ENCODE measurements around the gene RIC8B.
"Not testable (repeated sequence)": the region's sequence is repeated elsewhere in the genome, so short reads cannot be mapped to it uniquely, and the experiment has no call there.

RIC8B gene

DNA sequence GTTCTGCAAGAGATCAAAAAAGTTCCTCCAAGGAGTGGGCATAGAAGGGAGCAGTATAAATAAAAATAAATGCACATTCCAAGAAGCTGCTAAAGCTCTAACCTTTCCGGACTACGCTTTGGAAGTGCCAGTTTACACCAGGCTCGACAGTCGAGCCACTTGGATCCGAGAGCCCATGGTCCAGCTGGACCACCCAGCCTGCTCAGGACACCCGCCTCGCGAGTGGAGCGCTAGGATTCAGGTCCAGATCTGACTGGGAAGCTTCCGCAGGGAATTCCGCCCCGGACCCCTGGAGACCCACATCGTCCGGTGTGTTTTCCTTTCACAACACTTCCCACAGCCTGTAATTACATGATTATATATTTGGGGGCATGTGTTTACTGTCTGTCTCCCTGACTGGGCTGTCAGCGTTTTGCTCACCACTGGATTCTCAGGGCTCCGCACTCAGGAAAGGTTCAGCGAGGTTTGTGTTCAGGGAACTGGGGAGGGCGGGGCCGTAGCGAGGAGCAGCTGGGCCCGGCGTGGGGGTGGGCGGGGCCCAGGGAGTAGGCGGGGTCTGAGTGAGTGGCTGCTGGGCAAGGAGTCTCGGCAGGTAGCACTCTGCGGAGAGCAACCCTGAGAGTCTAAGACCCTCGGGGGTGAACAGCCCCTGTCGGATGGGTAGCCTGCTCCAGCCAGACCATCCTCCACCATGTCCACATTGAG is 128.9 kb downstream of the RIC8B start:
- peak; percentile 64 for DNase-seq (ENCODE audit: low read depth)

DNA sequence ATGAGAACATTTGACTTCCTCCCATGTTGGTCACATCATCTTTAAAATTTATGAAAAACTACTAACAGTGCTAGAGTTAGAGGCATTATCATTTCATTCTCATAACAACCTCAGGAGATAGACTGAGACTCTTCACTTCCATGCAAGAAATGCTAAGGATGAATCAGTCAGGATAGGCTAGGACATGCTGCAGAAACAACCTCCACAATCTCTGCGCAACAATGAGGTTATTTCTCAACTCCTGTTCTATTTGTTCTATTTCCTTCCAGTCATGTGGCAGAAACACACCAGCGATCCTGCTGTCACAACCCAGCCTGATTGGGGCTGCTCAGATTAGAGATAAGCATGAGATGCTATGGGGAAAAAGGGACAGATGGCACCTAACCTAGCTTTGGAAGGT is 132.2 kb downstream of the RIC8B start:
- no peak for DNase-seq (ENCODE audit: low read depth)

DNA sequence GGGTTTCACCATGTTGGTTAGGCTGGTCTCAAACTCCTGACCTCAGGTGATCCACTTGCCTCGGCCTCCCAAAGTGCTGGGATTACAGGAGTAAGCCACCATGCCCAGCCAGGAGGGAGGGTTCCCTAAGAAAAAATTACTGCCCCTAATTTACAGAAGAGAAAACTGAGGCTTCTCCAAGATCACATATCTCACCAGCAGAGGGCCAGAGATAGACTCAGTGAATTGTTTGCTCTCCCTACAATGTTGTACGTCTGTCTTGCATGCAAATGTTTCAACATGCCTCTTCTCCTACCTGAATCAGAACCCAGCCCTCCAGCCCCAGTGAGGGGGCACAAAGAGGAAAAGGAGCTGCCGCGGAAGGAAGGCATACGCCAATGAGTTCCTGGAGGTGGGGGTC is 132.9 kb downstream of the RIC8B start:
- DNase-seq (ENCODE audit: low read depth), result no peak

DNA sequence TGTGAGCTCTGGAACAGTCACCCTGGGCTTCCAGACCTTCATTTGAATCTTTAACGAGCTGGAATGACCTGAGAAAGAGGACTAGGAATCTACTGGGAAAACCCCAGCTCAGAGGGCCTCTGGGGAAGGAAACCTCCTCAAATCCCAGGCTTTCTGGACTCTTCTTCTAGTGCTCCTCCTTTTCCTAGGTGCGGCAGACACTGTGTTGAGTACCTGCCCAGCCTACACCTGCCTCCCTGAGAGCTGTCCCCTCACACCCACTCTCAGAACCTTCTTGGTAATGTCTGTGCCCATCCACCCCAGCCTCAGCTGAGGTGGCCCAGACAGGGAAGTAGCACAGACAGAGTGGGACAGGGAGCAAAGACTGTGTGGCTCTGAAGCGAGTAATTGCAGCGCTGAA is 133.4 kb downstream of the RIC8B start:
- no peak for DNase-seq (ENCODE audit: low read depth)

DNA sequence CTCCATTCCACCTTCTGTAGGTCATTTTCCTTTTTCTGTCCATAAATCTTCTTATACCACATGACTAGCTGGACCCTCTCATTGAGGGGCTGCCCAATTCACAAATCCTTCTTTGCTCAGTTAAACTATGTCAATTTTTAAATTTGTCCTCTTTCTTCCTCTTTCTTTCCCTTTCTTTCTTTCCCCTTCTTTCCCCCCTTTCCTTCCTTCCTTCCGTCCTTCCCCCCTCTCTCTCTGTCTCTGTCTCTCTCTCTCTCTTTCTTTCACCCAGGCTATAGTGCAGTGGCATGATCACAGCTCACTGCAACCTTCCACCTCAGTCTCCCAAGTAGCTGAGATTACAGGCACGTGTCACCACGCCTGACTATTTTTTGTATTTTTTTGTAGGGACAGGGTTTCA is 134.1 kb downstream of the RIC8B start:
- DNase-seq (ENCODE audit: low read depth), result no peak

DNA sequence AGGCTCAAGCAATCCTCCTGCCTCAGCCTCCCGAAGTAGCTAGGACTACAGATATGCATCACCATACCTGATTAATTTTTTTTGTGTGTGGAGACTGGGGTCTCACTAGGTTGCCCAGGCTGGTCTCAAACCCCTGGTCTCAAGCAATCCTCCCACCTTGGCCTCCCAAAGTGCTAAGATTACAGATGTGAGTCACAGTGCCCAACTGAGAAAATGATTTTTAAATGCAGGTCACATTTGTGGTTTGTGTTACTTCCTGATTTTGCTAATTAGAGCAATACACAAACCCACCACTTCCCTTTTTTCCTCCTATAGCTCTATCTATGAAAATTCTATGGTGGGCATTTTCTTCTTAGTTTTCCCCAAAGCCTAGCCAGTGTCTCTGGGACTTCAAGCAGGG is 135.7 kb downstream of the RIC8B start:
- DNase-seq (ENCODE audit: low read depth), result no peak

DNA sequence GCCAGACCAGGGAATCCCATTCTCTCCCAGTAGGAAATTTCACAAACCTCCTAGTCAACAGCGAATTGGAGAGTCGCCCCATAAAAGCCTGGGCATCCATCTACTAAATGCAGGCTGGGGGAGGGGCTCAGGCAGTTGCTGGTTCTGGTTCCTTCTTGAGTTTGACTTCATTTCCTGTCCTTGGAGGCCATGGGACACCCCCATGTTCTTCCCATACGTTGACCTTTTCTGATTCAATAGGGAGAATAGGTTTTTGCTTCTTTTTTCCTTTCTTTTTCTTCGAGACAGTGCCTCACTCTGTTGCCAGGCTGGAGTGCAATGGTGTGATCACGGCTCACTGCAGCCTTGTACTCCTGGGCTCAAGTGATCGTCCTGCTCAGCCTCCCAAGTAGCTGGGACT is 137.1 kb downstream of the RIC8B start:
- no peak for DNase-seq (ENCODE audit: low read depth)

DNA sequence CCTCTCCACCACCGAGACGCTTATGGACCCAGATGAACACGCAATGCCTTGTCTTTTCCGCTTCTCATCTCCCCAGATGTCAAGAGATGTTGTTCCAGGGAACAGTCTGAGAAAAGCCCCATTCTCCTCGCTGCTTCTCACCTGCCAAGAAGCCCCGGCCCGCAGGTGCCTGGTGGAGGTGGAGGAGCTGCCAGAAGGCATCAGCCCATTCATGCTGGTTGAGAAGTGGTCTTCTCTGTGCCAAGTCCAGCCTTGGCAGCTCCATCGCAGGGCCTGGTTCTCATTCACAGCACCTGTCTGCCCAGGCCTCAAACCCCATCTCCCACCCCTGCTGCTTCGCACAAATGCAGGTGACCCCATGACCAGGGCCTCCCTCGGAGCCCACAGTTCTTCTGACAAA is 139.0 kb downstream of the RIC8B start:
- no peak for DNase-seq (ENCODE audit: low read depth)

DNA sequence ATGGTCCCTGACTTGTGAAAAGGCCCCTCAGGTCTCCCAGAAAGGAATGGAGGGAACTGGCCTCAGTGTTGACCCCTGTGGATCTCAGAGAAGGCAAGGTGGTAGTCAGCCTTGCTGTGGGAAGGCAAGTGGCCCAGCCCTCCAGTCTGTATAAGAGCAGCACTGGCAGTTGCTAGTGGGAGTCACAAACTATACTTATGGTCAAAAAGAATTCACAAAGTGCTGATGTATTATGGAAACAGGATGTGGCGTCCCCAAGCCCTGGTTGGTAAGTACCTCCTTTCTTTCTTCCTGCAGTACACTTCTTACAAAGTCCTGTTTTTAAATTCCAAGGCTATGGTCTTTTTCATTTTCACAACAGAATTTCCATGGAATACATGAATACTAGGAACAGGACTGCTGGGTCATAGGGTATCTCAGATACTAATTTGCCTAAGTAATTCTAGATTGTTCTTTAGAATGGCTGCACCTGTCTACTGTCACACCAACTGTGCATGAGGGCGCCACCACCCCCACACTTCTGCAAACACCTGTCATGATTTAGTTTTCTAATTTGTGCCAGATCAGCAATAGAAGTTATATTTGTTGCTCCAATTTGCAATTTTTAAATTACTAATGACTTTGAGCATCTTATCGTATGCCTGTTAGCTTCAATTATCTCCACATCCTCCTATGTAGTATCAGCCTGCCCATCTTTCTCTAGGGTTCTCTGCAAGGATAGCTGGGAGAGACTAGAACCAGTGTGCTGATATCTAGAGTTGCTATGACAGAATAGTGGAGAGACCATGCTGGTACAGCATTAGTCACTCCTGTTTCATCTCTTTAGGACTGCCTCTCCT is 140.5 kb downstream of the RIC8B start:
- no peak for DNase-seq (ENCODE audit: low read depth)

DNA sequence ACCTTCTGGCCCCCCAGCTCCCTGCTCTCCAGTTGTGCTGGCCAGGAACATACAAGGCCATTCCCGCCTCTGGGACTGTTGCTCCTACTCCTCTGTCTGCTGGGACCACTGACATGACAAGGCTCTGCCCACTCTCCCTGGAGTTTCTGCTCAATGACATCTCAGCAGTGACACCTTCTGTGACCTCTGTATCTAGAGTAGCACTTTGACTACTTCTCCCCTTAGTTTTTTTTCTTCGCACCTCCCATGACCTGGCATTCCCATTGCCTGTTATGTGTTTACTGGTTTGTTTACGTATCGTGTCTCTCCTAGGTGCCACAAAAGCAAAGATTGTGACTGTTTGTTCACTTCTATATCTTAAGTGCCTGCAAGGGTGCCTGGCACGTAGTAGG is 141.1 kb downstream of the RIC8B start:
- DNase-seq (ENCODE audit: low read depth), result no peak

DNA sequence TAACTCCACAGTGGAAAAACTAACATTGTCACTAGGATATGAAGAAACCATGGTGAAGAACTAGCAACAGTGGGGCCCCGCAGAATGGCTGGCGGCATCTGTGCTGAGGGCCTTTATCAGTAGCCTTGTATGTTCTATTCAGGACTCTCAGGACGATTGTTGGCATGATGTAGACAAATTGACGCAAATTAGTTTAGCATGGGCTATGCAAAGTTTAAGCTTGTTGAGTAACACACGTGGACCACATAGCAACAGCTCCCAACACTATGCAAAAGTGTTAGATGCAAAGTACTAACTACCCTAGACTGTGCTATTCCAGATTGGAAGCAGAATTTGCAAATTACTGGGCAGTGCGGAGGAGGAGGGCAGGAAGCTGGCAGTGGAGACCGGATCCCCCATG is 143.0 kb downstream of the RIC8B start:
- DNase-seq (ENCODE audit: low read depth), result no peak

DNA sequence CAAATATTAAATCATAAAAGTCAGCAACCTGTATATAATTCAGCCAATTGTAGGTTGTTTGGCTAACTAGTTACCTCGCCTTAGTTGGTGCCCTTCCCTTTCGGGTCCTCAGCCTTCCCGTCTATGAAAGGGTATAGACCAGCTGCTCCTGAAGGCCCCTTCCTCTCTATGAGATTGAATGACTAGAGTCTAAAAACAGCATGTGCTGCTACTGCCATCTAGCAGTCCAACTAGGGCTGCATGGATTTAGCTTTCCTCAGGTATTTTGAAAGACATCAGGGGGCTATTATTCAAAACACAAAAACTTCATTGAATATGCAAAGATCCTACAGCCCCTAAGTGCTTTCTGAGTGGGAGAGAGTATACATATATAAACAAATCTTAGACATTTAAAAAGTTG is 144.3 kb downstream of the RIC8B start:
- DNase-seq (ENCODE audit: low read depth), result no peak

DNA sequence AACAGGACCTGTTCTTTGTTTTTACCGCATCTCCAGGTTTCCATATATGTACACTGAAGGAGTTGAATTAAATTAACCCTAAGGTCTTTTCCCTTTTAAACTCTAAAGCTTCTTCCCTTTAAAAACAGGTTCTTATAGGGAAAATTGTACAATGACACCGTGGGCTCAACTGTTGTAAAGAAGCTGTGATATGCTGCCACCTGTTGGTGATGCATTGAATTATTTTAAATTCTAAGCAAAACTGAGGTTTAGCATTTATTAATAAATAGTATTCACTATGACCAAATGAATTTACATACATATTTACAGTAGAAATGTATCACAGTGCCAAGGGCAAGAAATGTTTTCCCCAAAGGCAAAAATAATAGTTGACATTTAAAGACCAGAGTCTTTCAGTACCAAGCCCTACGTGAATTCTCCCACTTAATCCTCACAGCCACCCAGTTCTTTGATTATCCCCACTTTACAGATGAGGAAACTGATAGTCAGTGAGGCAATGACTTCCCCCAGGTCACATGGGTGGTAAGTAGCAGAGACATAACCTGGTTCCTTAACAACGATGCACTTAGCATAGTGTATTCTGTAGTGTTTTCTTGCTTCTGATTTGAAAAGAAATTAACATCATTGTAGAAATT is 145.5 kb downstream of the RIC8B start:
- no peak for DNase-seq (ENCODE audit: low read depth)

DNA sequence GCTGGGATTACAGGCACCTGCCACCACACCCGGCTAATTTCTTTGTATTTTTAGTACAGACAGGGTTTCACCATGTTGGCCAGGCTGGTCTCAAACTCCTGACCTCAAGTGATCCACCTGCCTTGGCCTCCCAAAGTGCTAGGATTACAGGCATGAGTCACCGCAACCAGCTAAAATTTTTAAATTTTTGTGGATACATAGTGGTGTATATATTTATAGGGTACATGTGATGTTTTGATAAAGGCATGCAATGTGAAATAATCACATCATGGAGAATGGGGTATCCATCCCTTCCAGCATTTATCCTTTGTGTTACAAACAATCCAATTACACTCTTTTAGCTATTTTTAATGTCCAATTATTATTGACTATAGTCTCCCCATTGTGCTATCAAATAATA is 147.5 kb downstream of the RIC8B start:
- not testable (repeated sequence) for DNase-seq (ENCODE audit: low read depth)

DNA sequence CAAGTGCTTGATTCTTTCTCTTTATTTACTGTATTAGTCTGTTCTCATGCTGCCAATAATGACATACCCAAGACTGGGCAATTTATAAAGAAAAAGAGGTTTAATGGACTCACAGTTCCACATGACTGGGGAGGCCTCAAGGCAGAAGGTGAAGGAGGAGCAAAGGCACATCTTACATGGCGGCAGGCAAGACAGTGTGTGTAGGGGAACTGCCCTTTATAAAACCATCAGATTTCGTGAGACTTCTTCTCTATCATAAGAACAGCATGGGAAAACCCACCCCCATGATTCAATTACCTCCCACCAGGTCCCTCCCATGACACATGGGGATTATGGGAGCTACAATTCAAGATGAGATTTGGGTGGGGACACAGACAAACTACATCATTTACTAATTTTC is 149.1 kb downstream of the RIC8B start:
- DNase-seq (ENCODE audit: low read depth), result not testable (repeated sequence)

DNA sequence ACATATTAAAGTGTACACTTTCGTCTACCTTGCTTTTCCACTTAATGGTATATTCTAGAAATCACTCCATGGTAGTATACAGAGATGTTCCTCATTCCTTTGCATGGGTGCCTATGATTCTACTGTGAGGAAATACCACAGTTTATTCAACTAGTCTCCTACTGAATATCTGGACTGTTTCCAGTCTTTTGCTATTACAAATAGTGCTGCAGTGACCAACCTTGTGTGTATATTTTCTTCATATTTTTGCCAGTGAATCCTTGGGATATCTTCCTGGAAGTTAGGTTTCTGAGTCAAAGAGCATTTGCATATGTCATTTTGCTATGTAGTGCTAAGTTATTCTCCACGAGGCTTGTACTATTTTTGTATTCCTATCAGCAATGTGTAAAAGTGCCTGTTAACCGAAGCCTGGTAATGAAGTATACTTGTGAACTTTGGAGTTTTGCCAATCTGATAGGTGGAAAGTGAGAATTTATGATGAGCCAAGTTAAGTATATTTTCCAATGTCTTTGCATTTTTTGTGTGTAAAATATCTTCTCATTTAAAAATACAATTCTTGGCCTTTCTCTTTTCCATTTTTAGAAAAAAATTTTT is 149.9 kb downstream of the RIC8B start:
- DNase-seq (ENCODE audit: low read depth), result no peak

DNA sequence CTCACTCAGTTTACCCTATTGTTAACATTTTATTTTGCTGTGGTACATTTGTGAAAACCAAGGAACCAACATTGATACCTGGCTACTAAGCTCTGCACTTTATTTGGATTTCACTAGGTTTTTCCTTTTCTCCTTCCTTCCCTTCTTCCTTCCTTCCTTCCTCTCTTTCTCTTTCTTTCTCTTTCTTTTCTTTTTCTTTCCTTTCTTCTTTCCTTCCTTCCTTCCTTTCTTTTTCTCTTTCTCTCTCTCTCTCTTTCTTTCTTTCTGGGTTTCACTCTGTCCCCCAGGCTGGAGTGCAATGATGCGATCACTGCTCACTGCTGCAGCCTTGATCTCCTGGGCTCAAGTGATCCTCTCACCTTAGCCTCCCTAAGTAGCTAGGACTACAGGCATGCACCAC is 152.2 kb downstream of the RIC8B start:
- DNase-seq (ENCODE audit: low read depth), result no peak

DNA sequence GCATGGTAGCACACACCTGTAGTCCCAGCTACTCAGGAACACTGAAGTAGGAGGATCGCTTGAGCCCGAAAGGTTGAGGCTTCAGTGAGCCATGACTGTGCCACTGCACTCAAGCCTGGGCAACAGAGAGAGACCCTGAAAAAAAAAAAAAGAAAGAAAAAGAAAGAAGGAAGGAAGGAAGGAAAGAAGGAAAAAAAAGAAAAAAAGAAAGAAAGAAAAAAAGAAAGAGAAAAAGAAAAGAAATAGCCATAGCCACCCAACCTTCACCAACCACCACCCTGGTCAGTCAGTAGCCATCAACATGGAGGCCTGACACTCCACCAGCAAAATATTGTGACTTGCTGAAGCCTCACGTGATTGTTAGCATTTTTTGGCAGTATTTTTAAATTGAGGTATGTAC is 159.8 kb downstream of the RIC8B start:
- no peak for DNase-seq (ENCODE audit: low read depth)
